Measurements from ENCODE around the gene SNED1. TPM values are rescaled to one million over a fixed set of nuclear protein-coding genes. Genes with fewer than 3 reads are reported as not detected.

Gene SNED1
- polyA plus RNA-seq, 2 donors, result 3.3 to 3.6 TPM

DNA sequence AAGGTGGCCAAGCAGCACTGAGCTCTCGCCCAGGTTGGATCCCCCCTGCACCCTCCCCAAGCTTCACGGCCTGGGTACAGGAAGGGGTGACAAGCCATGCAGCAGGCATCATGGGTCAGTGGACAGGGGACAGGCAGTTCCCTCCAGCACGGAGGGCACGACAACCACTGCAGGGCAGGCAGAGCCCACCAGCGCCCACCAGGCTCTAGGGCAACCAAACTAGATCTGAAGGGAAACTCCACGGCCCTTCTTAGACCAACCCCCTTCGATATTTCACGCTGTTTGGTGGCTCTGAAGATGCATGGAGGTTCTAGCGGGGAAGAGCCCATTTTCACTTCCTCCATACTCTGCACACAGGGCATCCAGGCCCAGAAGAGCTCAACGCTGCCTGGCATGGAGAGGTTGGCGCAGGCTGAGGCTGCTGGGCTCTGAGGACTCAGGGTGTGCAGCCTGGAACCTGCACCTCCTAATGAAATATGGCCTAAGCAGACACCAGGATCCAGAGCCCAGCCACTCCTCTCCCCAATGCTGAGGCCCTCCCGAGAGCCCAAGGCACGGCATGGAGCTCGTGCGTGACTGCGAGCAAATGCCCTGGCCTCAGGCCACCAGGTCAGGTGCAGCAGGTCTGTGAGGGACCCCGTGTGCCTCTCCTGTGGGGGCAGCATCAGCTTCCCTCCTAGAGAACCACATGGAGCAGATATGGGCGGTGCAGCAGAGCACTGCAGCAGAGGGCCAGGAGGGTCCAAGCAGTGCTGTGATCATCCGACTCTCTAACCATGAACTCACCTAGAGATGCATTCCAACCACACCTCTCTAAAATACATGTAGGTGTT, 112.4 kb downstream of the SNED1 start:
- Histone ChIP-seq H3K27me3 (ENCODE audit: control insufficient read depth in 1 of 2, insufficient read depth in 2 of 2, low read length in 2 of 2) (no peaks in the 10 kb centered on the region), H3K36me3 (ENCODE audit: control insufficient read depth in 2 of 2, insufficient read depth in 2 of 2, low read length in 1 of 2) (peaks cover 0 to 10% of the 10 kb centered on the region in 2 donors), H3K4me3 (ENCODE audit: low read depth in 1 of 2, low read length in 2 of 2) (no peak overlapping the region), H3K9me3 (ENCODE audit: control insufficient read depth in 2 of 2, insufficient read depth in 1 of 2, low read depth in 1 of 2, low read length in 1 of 2) (no peaks in the 10 kb centered on the region), H3K4me1 (ENCODE audit: control insufficient read depth in 2 of 2, insufficient read depth in 2 of 2, low read length in 1 of 2) (peaks cover 0 to 2% of the 10 kb centered on the region in 2 donors), H3K27ac (ENCODE audit: low read depth in 2 of 2, low read length in 1 of 2) (no peak overlapping the region)
- WGBS, 2 donors, result 88% methylated on average over 19 of the region's 19 CpGs

DNA sequence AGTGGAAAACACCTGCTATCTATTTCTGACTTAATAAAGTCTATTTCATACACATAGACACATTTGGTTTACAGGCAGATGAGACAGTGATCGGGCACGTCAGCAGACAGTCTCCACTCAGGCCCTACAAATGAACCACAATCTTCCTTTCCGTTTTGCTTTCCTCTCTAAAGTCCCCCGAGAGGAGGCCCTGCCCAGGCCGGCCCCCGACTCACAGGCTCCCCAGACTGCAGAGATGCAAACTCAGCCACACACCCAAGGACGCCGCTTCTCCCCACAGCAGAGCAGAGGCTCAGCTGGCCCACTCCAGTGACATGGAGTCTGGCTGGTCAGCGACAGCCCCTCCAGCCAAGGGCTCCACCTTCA, 113.0 kb downstream of the SNED1 start:
- peaks cover 0 to 2% of the 10 kb centered on the region in 2 donors for H3K4me1 ChIP-seq (ENCODE audit: control insufficient read depth in 2 of 2, insufficient read depth in 2 of 2, low read length in 1 of 2)
- peaks cover 0 to 13% of the 10 kb centered on the region in 2 donors for H3K36me3 ChIP-seq (ENCODE audit: control insufficient read depth in 2 of 2, insufficient read depth in 2 of 2, low read length in 1 of 2)
- H3K27me3 ChIP-seq (ENCODE audit: control insufficient read depth in 1 of 2, insufficient read depth in 2 of 2, low read length in 2 of 2), result no peaks in the 10 kb centered on the region
- H3K27ac ChIP-seq (ENCODE audit: low read depth in 2 of 2, low read length in 1 of 2), result peak overlapping the region in 1 of 2 donors; percentile 21
- no peaks in the 10 kb centered on the region for H3K9me3 ChIP-seq (ENCODE audit: control insufficient read depth in 2 of 2, insufficient read depth in 1 of 2, low read depth in 1 of 2, low read length in 1 of 2)
- 81 to 87% methylated on average over 9 of the region's 9 CpGs for WGBS, 2 donors
- H3K4me3 ChIP-seq (ENCODE audit: low read depth in 1 of 2, low read length in 2 of 2), result no peak overlapping the region

DNA sequence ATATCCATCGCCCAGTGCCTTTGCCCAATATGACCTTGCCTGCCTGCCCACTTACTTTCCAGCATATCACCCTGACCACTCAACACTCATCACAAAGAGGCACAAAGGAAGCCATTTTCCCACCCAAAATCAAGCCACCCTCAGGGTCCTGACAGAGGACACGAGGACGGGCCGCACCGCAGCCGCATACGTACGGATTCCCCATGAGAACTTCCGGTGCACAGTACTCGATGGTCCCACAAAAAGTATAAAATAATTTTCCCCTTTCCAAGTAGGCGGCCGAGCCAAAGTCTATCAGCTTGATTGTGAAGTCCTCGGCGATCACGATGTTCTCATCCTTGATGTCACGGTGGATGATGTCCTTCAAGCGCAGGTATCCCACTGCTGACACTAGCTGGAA, 113.6 kb downstream of the SNED1 start:
- Histone ChIP-seq H3K9me3 (ENCODE audit: control insufficient read depth in 2 of 2, insufficient read depth in 1 of 2, low read depth in 1 of 2, low read length in 1 of 2) (no peaks in the 10 kb centered on the region), H3K36me3 (ENCODE audit: control insufficient read depth in 2 of 2, insufficient read depth in 2 of 2, low read length in 1 of 2) (peaks cover 0 to 10% of the 10 kb centered on the region in 2 donors), H3K27ac (ENCODE audit: low read depth in 2 of 2, low read length in 1 of 2) (no peak overlapping the region), H3K27me3 (ENCODE audit: control insufficient read depth in 1 of 2, insufficient read depth in 2 of 2, low read length in 2 of 2) (no peaks in the 10 kb centered on the region), H3K4me1 (ENCODE audit: control insufficient read depth in 2 of 2, insufficient read depth in 2 of 2, low read length in 1 of 2) (peaks cover 0 to 2% of the 10 kb centered on the region in 2 donors), H3K4me3 (ENCODE audit: low read depth in 1 of 2, low read length in 2 of 2) (no peak overlapping the region)
- WGBS, 2 donors, result 91 to 92% methylated on average over 17 of the region's 17 CpGs

DNA sequence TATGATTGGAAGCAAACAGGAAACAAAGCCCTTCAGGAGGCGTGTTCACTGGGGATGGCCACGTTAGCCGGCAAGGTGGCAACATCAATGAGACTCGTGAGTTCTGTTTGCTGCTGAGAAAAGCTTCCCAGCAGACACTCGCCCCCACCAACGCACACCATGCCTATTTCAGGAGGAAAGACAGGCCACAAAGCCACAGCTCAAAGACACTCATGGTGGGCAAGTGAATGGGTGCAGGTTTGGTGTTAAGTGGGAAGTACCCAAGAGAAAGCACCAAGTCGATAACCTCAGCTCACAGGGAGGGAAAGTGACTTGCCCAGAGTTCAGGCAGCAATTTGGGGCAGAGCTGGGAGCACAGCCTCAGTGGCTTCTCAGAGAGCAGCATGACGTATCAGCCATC, 114.2 kb downstream of the SNED1 start:
- WGBS, 2 donors, result 78 to 84% methylated on average over 8 of the region's 8 CpGs
- H3K36me3 ChIP-seq (ENCODE audit: control insufficient read depth in 2 of 2, insufficient read depth in 2 of 2, low read length in 1 of 2), result peaks cover 0 to 10% of the 10 kb centered on the region in 2 donors
- peaks cover 0 to 2% of the 10 kb centered on the region in 2 donors for H3K4me1 ChIP-seq (ENCODE audit: control insufficient read depth in 2 of 2, insufficient read depth in 2 of 2, low read length in 1 of 2)
- H3K9me3 ChIP-seq (ENCODE audit: control insufficient read depth in 2 of 2, insufficient read depth in 1 of 2, low read depth in 1 of 2, low read length in 1 of 2), result no peaks in the 10 kb centered on the region
- no peak overlapping the region for H3K27ac ChIP-seq (ENCODE audit: low read depth in 2 of 2, low read length in 1 of 2)
- H3K27me3 ChIP-seq (ENCODE audit: control insufficient read depth in 1 of 2, insufficient read depth in 2 of 2, low read length in 2 of 2), result no peaks in the 10 kb centered on the region
- no peak overlapping the region for H3K4me3 ChIP-seq (ENCODE audit: low read depth in 1 of 2, low read length in 2 of 2)

DNA sequence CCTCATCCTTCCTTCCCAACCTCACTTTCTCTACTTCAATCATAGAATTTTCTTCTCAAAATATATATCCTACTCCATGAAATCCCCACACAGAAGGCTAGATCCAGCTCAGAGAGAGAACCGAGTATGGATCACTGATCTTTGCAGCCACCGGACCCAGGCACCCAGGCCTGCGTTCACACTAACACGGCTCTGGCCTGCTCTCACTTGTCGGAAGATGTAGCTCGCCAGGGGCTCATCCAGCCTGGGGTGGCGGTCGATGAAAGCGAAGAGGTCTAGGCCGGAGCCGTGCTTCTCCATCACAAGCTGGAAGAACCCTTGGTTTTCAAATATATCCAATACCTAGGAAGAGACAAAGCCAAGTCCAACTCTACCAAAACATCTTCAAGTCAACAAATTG, 116.4 kb downstream of the SNED1 start:
- H3K4me1 ChIP-seq (ENCODE audit: control insufficient read depth in 2 of 2, insufficient read depth in 2 of 2, low read length in 1 of 2), result peaks cover 0 to 2% of the 10 kb centered on the region in 2 donors
- H3K4me3 ChIP-seq (ENCODE audit: low read depth in 1 of 2, low read length in 2 of 2), result no peak overlapping the region
- H3K36me3 ChIP-seq (ENCODE audit: control insufficient read depth in 2 of 2, insufficient read depth in 2 of 2, low read length in 1 of 2), result peaks cover 0 to 10% of the 10 kb centered on the region in 2 donors
- no peak overlapping the region for H3K27ac ChIP-seq (ENCODE audit: low read depth in 2 of 2, low read length in 1 of 2)
- H3K27me3 ChIP-seq (ENCODE audit: control insufficient read depth in 1 of 2, insufficient read depth in 2 of 2, low read length in 2 of 2), result no peaks in the 10 kb centered on the region
- 92 to 97% methylated on average over 11 of the region's 11 CpGs for WGBS, 2 donors
- H3K9me3 ChIP-seq (ENCODE audit: control insufficient read depth in 2 of 2, insufficient read depth in 1 of 2, low read depth in 1 of 2, low read length in 1 of 2), result no peaks in the 10 kb centered on the region

DNA sequence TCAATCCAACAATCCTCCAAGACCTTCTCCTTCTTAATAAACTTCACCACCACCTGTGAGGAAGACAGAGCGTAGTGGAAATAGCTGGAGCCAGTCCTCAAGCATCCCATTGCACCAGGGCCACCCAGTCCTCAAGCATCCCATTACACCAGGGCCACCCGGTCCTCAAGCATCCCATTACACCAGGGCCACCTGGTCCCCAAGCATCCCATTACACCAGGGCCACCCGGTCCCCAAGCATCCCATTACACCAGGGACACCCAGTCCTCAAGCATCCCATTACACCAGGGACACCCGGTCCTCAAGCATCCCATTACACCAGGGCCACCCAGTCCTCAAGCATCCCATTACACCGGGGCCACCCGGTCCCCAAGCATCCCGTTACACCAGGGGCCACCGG, 116.9 kb downstream of the SNED1 start:
- no peak overlapping the region for H3K4me3 ChIP-seq (ENCODE audit: low read depth in 1 of 2, low read length in 2 of 2)
- no peaks in the 10 kb centered on the region for H3K9me3 ChIP-seq (ENCODE audit: control insufficient read depth in 2 of 2, insufficient read depth in 1 of 2, low read depth in 1 of 2, low read length in 1 of 2)
- 79 to 90% methylated on average over 8 of the region's 8 CpGs for WGBS, 2 donors
- peaks cover 0 to 2% of the 10 kb centered on the region in 2 donors for H3K4me1 ChIP-seq (ENCODE audit: control insufficient read depth in 2 of 2, insufficient read depth in 2 of 2, low read length in 1 of 2)
- no peaks in the 10 kb centered on the region for H3K27me3 ChIP-seq (ENCODE audit: control insufficient read depth in 1 of 2, insufficient read depth in 2 of 2, low read length in 2 of 2)
- H3K36me3 ChIP-seq (ENCODE audit: control insufficient read depth in 2 of 2, insufficient read depth in 2 of 2, low read length in 1 of 2), result peaks cover 0 to 10% of the 10 kb centered on the region in 2 donors
- no peak overlapping the region for H3K27ac ChIP-seq (ENCODE audit: low read depth in 2 of 2, low read length in 1 of 2)

DNA sequence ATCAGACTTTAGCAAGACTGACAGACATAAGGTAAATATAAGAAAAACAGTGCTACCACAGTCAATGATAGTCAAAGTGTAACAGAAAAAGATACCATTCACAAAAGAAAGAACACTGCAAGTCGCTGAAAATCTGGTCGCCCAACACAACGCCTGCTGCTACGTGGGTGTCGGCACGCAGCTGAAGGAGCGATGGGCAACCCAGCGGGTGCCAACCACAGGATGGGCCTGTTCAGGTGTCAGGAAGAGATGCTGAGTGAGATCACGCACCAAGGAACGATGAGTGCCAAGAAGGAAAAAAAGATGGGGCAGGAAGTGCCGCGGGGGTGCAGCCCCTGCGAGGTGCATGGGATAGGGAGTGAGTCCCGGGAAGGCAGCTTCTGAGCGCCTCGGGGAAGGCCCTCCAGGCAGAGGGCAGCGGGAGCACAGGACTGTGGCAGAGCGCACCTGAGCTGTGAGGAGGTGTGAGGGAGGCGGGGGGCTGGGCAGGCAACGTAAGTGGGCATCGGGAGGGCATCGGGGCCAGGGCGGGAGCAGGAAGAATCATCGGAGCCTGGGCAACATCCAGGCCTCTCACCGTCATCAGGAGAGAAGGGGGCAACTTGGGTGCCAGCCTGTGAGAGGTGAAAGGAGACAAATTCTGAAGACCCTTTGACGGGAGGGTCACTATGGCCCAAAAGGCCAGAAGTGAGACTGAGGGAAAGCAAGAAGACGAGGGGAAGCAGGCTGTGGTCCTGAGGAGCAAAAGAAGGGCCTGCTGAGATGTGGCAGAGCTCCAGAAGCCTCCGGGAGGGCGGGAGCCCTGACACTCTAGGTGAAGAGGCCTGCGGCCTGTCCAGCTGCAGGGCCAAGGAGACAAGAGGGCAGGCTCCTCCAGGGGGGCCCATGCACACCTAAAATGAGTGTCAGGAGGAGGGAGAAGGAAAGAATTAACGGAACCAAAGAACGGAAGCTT, 118.5 kb downstream of the SNED1 start:
- no peaks in the 10 kb centered on the region for H3K4me1 ChIP-seq (ENCODE audit: control insufficient read depth in 2 of 2, insufficient read depth in 2 of 2, low read length in 1 of 2)
- H3K9me3 ChIP-seq (ENCODE audit: control insufficient read depth in 2 of 2, insufficient read depth in 1 of 2, low read depth in 1 of 2, low read length in 1 of 2), result no peaks in the 10 kb centered on the region
- WGBS, 2 donors, result 93 to 95% methylated on average over 31 to 32 of the region's 32 CpGs
- H3K27me3 ChIP-seq (ENCODE audit: control insufficient read depth in 1 of 2, insufficient read depth in 2 of 2, low read length in 2 of 2), result no peaks in the 10 kb centered on the region
- no peak overlapping the region for H3K4me3 ChIP-seq (ENCODE audit: low read depth in 1 of 2, low read length in 2 of 2)
- no peak overlapping the region for H3K27ac ChIP-seq (ENCODE audit: low read depth in 2 of 2, low read length in 1 of 2)
- H3K36me3 ChIP-seq (ENCODE audit: control insufficient read depth in 2 of 2, insufficient read depth in 2 of 2, low read length in 1 of 2), result peaks cover 0 to 5% of the 10 kb centered on the region in 2 donors

DNA sequence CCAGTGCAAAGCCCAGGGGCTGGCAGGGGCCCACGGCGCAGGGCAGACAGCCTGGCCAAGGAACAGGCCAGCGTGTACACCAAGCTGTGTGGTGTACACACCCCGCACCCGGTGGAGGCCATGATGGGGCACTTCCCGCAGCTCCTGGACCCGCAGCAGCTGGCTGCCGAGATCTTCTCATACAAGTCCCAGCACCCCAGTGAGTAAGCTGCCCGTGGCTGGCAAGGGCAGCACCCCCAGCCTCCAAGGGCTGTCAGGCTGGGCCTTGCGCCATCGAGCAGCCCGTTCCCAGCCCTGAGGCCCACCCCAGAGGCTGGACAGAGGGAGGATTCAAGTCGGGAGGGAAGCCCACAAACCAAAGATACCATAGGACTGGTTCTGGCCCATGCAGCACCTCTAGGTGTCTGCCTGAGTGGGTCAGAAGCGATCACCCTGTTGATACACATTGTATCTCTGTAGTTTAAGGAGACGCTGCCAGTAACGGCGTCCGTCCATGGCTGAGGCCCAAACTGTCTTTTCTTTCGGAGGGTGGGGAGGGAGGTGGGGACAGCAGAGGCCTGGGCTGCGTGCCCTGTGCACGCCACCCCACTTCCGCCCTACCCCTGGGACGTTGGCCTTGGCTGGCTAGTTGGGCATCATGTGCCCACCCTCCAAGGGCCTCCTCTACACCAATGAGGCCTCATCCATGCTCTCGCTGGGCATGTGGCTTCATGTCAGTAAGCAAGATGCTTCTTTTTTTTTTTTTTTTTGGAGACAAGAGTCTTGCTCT, 120.5 kb downstream of the SNED1 start:
- H3K36me3 ChIP-seq (ENCODE audit: control insufficient read depth in 2 of 2, insufficient read depth in 2 of 2, low read length in 1 of 2), result peaks cover 0 to 5% of the 10 kb centered on the region in 2 donors
- no peak overlapping the region for H3K27ac ChIP-seq (ENCODE audit: low read depth in 2 of 2, low read length in 1 of 2)
- no peaks in the 10 kb centered on the region for H3K27me3 ChIP-seq (ENCODE audit: control insufficient read depth in 1 of 2, insufficient read depth in 2 of 2, low read length in 2 of 2)
- WGBS, 2 donors, result 93 to 94% methylated on average over 23 to 24 of the region's 24 CpGs
- H3K4me1 ChIP-seq (ENCODE audit: control insufficient read depth in 2 of 2, insufficient read depth in 2 of 2, low read length in 1 of 2), result no peaks in the 10 kb centered on the region
- H3K9me3 ChIP-seq (ENCODE audit: control insufficient read depth in 2 of 2, insufficient read depth in 1 of 2, low read depth in 1 of 2, low read length in 1 of 2), result no peaks in the 10 kb centered on the region
- no peak overlapping the region for H3K4me3 ChIP-seq (ENCODE audit: low read depth in 1 of 2, low read length in 2 of 2)

DNA sequence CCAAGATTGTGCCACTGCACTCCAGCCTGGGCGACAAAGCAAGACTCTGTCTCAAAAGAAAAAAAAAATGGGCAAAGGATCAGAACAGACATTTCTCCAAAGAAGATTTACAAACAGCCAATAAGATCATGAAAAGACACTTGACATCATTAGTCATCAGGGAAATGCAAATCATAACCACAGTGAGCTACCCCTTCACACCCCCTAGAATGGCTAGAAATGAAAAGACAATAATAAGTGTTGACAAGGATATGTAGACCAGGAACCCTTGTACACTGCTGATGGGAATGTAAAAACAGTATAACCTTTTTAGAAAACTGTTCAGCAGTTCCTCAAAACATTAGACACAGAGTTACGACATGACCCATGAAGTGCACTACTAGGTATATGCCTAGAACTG, 122.0 kb downstream of the SNED1 start:
- Histone ChIP-seq H3K4me1 (ENCODE audit: control insufficient read depth in 2 of 2, insufficient read depth in 2 of 2, low read length in 1 of 2) (peaks cover 0 to 3% of the 10 kb centered on the region in 2 donors), H3K27ac (ENCODE audit: low read depth in 2 of 2, low read length in 1 of 2) (no peak overlapping the region), H3K27me3 (ENCODE audit: control insufficient read depth in 1 of 2, insufficient read depth in 2 of 2, low read length in 2 of 2) (no peaks in the 10 kb centered on the region), H3K9me3 (ENCODE audit: control insufficient read depth in 2 of 2, insufficient read depth in 1 of 2, low read depth in 1 of 2, low read length in 1 of 2) (no peaks in the 10 kb centered on the region), H3K36me3 (ENCODE audit: control insufficient read depth in 2 of 2, insufficient read depth in 2 of 2, low read length in 1 of 2) (peaks cover 0 to 3% of the 10 kb centered on the region in 2 donors), H3K4me3 (ENCODE audit: low read depth in 1 of 2, low read length in 2 of 2) (no peak overlapping the region)
- WGBS, 2 donors, result 96 to 97% methylated on average over 2 of the region's 2 CpGs
